Rectal smooth muscle tissue (tissue), 1 donor: Measurements from ENCODE around the gene CD96.
"Not testable (repeated sequence)": the region's sequence is repeated elsewhere in the genome, so short reads cannot be mapped to it uniquely, and the experiment has no call there.

Experiments used
- H3K27ac ChIP-seq: one replicate; pipeline ENCODE4 v1.7.0; 2013; ENCODE audit warnings: low read depth, low read length, inconsistent platforms
- H3K27me3 ChIP-seq: one replicate; pipeline ENCODE4 v1.7.0; 2013; ENCODE audit warnings: low read length; ENCODE audit not compliant: control insufficient read depth, insufficient read depth
- H3K36me3 ChIP-seq: one replicate; pipeline ENCODE4 v1.7.0; 2013; ENCODE audit warnings: low read length; ENCODE audit not compliant: control insufficient read depth, insufficient read depth
- H3K4me1 ChIP-seq: one replicate; pipeline ENCODE4 v1.7.0; 2013; ENCODE audit warnings: low read length; ENCODE audit not compliant: control insufficient read depth, insufficient read depth
- H3K4me3 ChIP-seq: one replicate; pipeline ENCODE4 v1.7.0; 2013; ENCODE audit warnings: low read length
- H3K9ac ChIP-seq: one replicate; pipeline ENCODE4 v1.7.0; 2013; ENCODE audit warnings: low read length

CD96 gene

GRCh38 chr3:111541911-111542483 is at the start of gene CD96:
TSS of gene CD96 (plus strand) at chr3:111542197. CDS start at chr3:111542249, 52 bp downstream.
- H3K36me3 ChIP-seq: no peaks in the 10 kb centered on the region
- H3K9ac ChIP-seq: no peak within 1 kb of the TSS
- H3K27me3 ChIP-seq: no peaks in the 10 kb centered on the region
- H3K4me1 ChIP-seq: no peaks in the 10 kb centered on the region
- no peak within 1 kb of the TSS for H3K27ac ChIP-seq
- H3K4me3 ChIP-seq: peak within 1 kb of the TSS; percentile 15

GRCh38 chr3:111493276-111493675 is 48.7 kb upstream of the CD96 start:
- H3K4me3 ChIP-seq: no peak overlapping the region
- no peak overlapping the region for H3K9ac ChIP-seq
- H3K36me3 ChIP-seq: no peaks in the 10 kb centered on the region
- no peaks in the 10 kb centered on the region for H3K27me3 ChIP-seq
- H3K4me1 ChIP-seq: no peaks in the 10 kb centered on the region
- H3K27ac ChIP-seq: no peak overlapping the region

- H3K9ac ChIP-seq: no peak overlapping the region
- H3K4me1 ChIP-seq: no peaks in the 10 kb centered on the region
- H3K27ac ChIP-seq: no peak overlapping the region
- H3K36me3 ChIP-seq: no peaks in the 10 kb centered on the region
- no peaks in the 10 kb centered on the region for H3K27me3 ChIP-seq
- no peak overlapping the region for H3K4me3 ChIP-seq
Measured at GRCh38 chr3:111496894-111497559, 45.0 kb upstream of the CD96 start.

GRCh38 chr3:111498022-111498421 is 44.0 kb upstream of the CD96 start:
- Histone ChIP-seq H3K36me3 (no peaks in the 10 kb centered on the region), H3K4me1 (no peaks in the 10 kb centered on the region), H3K27ac (no peak overlapping the region), H3K9ac (no peak overlapping the region), H3K27me3 (no peaks in the 10 kb centered on the region), H3K4me3 (no peak overlapping the region)

- no peaks in the 10 kb centered on the region for H3K36me3 ChIP-seq
- no peaks in the 10 kb centered on the region for H3K27me3 ChIP-seq
- no peak overlapping the region for H3K9ac ChIP-seq
- H3K4me1 ChIP-seq: no peaks in the 10 kb centered on the region
- no peak overlapping the region for H3K4me3 ChIP-seq
- no peak overlapping the region for H3K27ac ChIP-seq
Measured at GRCh38 chr3:111506435-111506834, 35.6 kb upstream of the CD96 start.

GRCh38 chr3:111509308-111509707 is 32.7 kb upstream of the CD96 start:
- H3K27me3 ChIP-seq: no peaks in the 10 kb centered on the region
- H3K36me3 ChIP-seq: no peaks in the 10 kb centered on the region
- H3K9ac ChIP-seq: no peak overlapping the region
- H3K27ac ChIP-seq: no peak overlapping the region
- no peak overlapping the region for H3K4me3 ChIP-seq
- H3K4me1 ChIP-seq: no peaks in the 10 kb centered on the region

GRCh38 chr3:111517801-111518200 is 24.2 kb upstream of the CD96 start:
- Histone ChIP-seq H3K36me3 (no peaks in the 10 kb centered on the region), H3K4me3 (no peak overlapping the region), H3K4me1 (no peaks in the 10 kb centered on the region), H3K27me3 (no peaks in the 10 kb centered on the region), H3K27ac (no peak overlapping the region), H3K9ac (no peak overlapping the region)

GRCh38 chr3:111519178-111519855 is 22.7 kb upstream of the CD96 start:
- Histone ChIP-seq H3K27ac (no peak overlapping the region), H3K27me3 (no peaks in the 10 kb centered on the region), H3K9ac (no peak overlapping the region), H3K36me3 (no peaks in the 10 kb centered on the region), H3K4me1 (no peaks in the 10 kb centered on the region), H3K4me3 (no peak overlapping the region)

- no peak overlapping the region for H3K9ac ChIP-seq
- H3K27ac ChIP-seq: no peak overlapping the region
- H3K4me3 ChIP-seq: no peak overlapping the region
- no peaks in the 10 kb centered on the region for H3K4me1 ChIP-seq
- no peaks in the 10 kb centered on the region for H3K36me3 ChIP-seq
- no peaks in the 10 kb centered on the region for H3K27me3 ChIP-seq
Measured at GRCh38 chr3:111521891-111522290, 20.1 kb upstream of the CD96 start.

GRCh38 chr3:111524486-111524885 is 17.5 kb upstream of the CD96 start:
- H3K4me1 ChIP-seq, H3K36me3 ChIP-seq, H3K27ac ChIP-seq, H3K4me3 ChIP-seq, H3K27me3 ChIP-seq, H3K9ac ChIP-seq: not testable (repeated sequence)

GRCh38 chr3:111531446-111531845 is 10.6 kb upstream of the CD96 start:
- H3K27me3 ChIP-seq: no peaks in the 10 kb centered on the region
- no peaks in the 10 kb centered on the region for H3K4me1 ChIP-seq
- H3K9ac ChIP-seq: no peak overlapping the region
- no peaks in the 10 kb centered on the region for H3K36me3 ChIP-seq
- no peak overlapping the region for H3K27ac ChIP-seq
- no peak overlapping the region for H3K4me3 ChIP-seq

- Histone ChIP-seq H3K4me3 (no peak overlapping the region), H3K27me3 (no peaks in the 10 kb centered on the region), H3K9ac (no peak overlapping the region)
Measured at GRCh38 chr3:111534701-111535100, 7.3 kb upstream of the CD96 start.

GRCh38 chr3:111538111-111538510 is 3.9 kb upstream of the CD96 start:
- H3K36me3 ChIP-seq: no peaks in the 10 kb centered on the region
- H3K27ac ChIP-seq: no peak overlapping the region
- H3K27me3 ChIP-seq: no peaks in the 10 kb centered on the region
- H3K4me1 ChIP-seq: no peaks in the 10 kb centered on the region
- H3K4me3 ChIP-seq: no peak overlapping the region
- no peak overlapping the region for H3K9ac ChIP-seq

More at GRCh38 chr3:111534701-111535100, 7.3 kb upstream of the CD96 start:
- no peaks in the 10 kb centered on the region for H3K36me3 ChIP-seq
- H3K4me1 ChIP-seq: no peaks in the 10 kb centered on the region
- no peak overlapping the region for H3K27ac ChIP-seq
